HepG2 (cell line): ENCODE data around the gene EIF1. TPM values are rescaled to one million over a fixed set of nuclear protein-coding genes. Genes with fewer than 3 reads are reported as not detected.

ENCODE experiments used
- ATF4 ChIP-seq, 2 experiments: fragments of 450-650 bp in 1 of 2; sonication (generic) in 1 of 2; formaldehyde crosslinking; IDR thresholded peaks; 2 replicates each; pipeline versions ENCODE4 v1.5.0 to v1.8.0; 2020 to 2022; ENCODE audit warnings: mild to moderate bottlenecking in 1 of 2, missing genetic modification reagents in 1 of 2
- BATF2 ChIP-seq: sonication (generic); formaldehyde crosslinking; IDR thresholded peaks from 2 replicates; pipeline ENCODE4 v1.8.0; 2022; ENCODE audit warnings: mild to moderate bottlenecking, missing genetic modification reagents, moderate library complexity
- CTCF ChIP-seq: sonication (generic); formaldehyde crosslinking; IDR thresholded peaks from 2 replicates; pipeline ENCODE4 v1.5.0; 2020; ENCODE audit warnings: mild to moderate bottlenecking, missing genetic modification reagents, moderate library complexity
- HOMEZ ChIP-seq: IDR thresholded peaks from 2 replicates; pipeline ENCODE4 v1.6.1; 2016; ENCODE audit warnings: low read depth
- NR2C2 ChIP-seq: sonication (generic); formaldehyde crosslinking; IDR thresholded peaks from 2 replicates; pipeline ENCODE4 v1.4.0; 2020; ENCODE audit warnings: missing genetic modification reagents, mild to moderate bottlenecking, moderate library complexity, borderline replicate concordance
- NRL ChIP-seq: sonication (generic); formaldehyde crosslinking; IDR thresholded peaks from 2 replicates; pipeline ENCODE4 v1.5.0; 2020; ENCODE audit warnings: missing genetic modification reagents, mild to moderate bottlenecking, moderate library complexity, borderline replicate concordance
- RFXANK ChIP-seq: IDR thresholded peaks from 2 replicates; pipeline ENCODE4 v1.6.1; 2016
- SRSF1 ChIP-seq: fragments of 200-400 bp; formaldehyde crosslinking; optimal IDR thresholded peaks from 2 replicates; pipeline ENCODE3; 2017; ENCODE audit warnings: mild to moderate bottlenecking, low read depth, low read length, moderate library complexity
- TERF1 ChIP-seq: sonication (generic); formaldehyde crosslinking; IDR thresholded peaks from 2 replicates; pipeline ENCODE4 v1.8.0; 2022; ENCODE audit warnings: mild to moderate bottlenecking, missing genetic modification reagents, moderate library complexity
- ZBTB42 ChIP-seq: sonication (generic); formaldehyde crosslinking; IDR thresholded peaks from 2 replicates; pipeline ENCODE4 v1.5.0; 2020; ENCODE audit warnings: mild to moderate bottlenecking, missing genetic modification reagents
- ZFP36L2 ChIP-seq: sonication (generic); formaldehyde crosslinking; IDR thresholded peaks from 2 replicates; pipeline ENCODE4 v1.4.0; 2020; ENCODE audit warnings: missing genetic modification reagents
- ZFX ChIP-seq: sonication (generic); formaldehyde crosslinking; IDR thresholded peaks from 2 replicates; pipeline ENCODE4 v1.4.0; 2020; ENCODE audit warnings: mild to moderate bottlenecking, low read depth, missing genetic modification reagents, moderate library complexity
- ZNF121 ChIP-seq: sonication (generic); formaldehyde crosslinking; IDR thresholded peaks from 2 replicates; pipeline ENCODE4 v1.5.0; 2020; ENCODE audit warnings: mild to moderate bottlenecking, missing genetic modification reagents
- ZNF234 ChIP-seq: sonication (generic); formaldehyde crosslinking; conservative IDR thresholded peaks from 2 replicates; pipeline ENCODE4 v1.5.1; 2020; ENCODE audit warnings: mild to moderate bottlenecking, missing genetic modification reagents
- ZNF280B ChIP-seq: sonication (generic); formaldehyde crosslinking; IDR thresholded peaks from 2 replicates; pipeline ENCODE4 v1.5.0; 2020; ENCODE audit warnings: missing genetic modification reagents, mild to moderate bottlenecking, borderline replicate concordance
- ZNF446 ChIP-seq: sonication (generic); formaldehyde crosslinking; IDR thresholded peaks from 2 replicates; pipeline ENCODE4 v1.5.0; 2020; ENCODE audit warnings: mild to moderate bottlenecking, missing genetic modification reagents
- ZSCAN22 ChIP-seq: sonication (generic); formaldehyde crosslinking; IDR thresholded peaks from 2 replicates; pipeline ENCODE4 v1.4.0; 2020; ENCODE audit warnings: mild to moderate bottlenecking, missing genetic modification reagents
- ZSCAN29 ChIP-seq: sonication (generic); formaldehyde crosslinking; conservative IDR thresholded peaks from 2 replicates; pipeline ENCODE4 v1.4.0; 2020; ENCODE audit warnings: mild to moderate bottlenecking, missing genetic modification reagents
- ZSCAN31 ChIP-seq: sonication (generic); formaldehyde crosslinking; IDR thresholded peaks from 2 replicates; pipeline ENCODE4 v1.5.0; 2020; ENCODE audit warnings: low read depth, mild to moderate bottlenecking, missing genetic modification reagents
- polyA plus RNA-seq, 8 experiments: library from polyadenylated mRNA; depleted of rRNA in 3 of 8; stranded (reverse) in 7 of 8; unstranded in 1 of 8; fragments of >200 nt; fragmentation: Illumina TruSeq in 4 of 8; extraction: Trizol in 4 of 8; gene quantifications; 2 replicates each; pipeline versions ENCODE4 v1.2.1 to v1.2.3, GENCODE V29; 2011 to 2016; ENCODE audit warnings: low read depth in 4 of 8, missing spikeins in 1 of 8, mixed read lengths in 1 of 8; ENCODE audit not compliant: insufficient read depth in 1 of 8
- total RNA-seq, 5 experiments: library from RNA; depleted of rRNA; stranded (reverse); fragments of >200 nt; fragmentation: Illumina TruSeq; extraction: Trizol; gene quantifications; 2 replicates each; pipeline ENCODE4 v1.2.3, GENCODE V29; 2016; ENCODE audit warnings: low read depth in 1 of 5

The EIF1 gene
- total and polyA plus RNA-seq, 2 of the 13 experiments (the other 11 are each of a cell fraction or from before 2014, with no cell fraction given) = 147 to 517 TPM

GRCh38 chr17:41734139-41734948, 45.7 kb downstream of the EIF1 start, which contains the start of gene HAP1 (continued):
- TF ChIP-seq ZNF121 (CRISPR knock-in tag) = peak; percentile 79
- TF ChIP-seq SRSF1 = no peak
- no peak for TF ChIP-seq ZSCAN22 (CRISPR knock-in tag)
- TF ChIP-seq BATF2 (CRISPR knock-in tag) = no peak
- TF ChIP-seq ZFP36L2 (CRISPR knock-in tag) = no peak
- TF ChIP-seq ZNF234 = no peak
- TF ChIP-seq RFXANK = no peak
- no peak for TF ChIP-seq NR2C2
- TF ChIP-seq TERF1 (CRISPR knock-in tag) = no peak
- no peak for TF ChIP-seq ZBTB42
- TF ChIP-seq ZSCAN31 (CRISPR knock-in tag) = no peak
- no peak for TF ChIP-seq CTCF (CRISPR knock-in tag)
- TF ChIP-seq ZSCAN29 = no peak
- TF ChIP-seq ATF4 (CRISPR knock-in tag; IDR thresholded peaks at IDR 0.05) = no peak
- peak; percentile 72; the same call in 1 of the 2 replicates for TF ChIP-seq ZNF446 (CRISPR knock-in tag)
- TF ChIP-seq HOMEZ = no peak
- no peak; the same call in 1 of the 2 replicates for TF ChIP-seq ZNF280B
- TF ChIP-seq NRL (CRISPR knock-in tag) = no peak; the same call in 1 of the 2 replicates
- TF ChIP-seq ZFX = no peak
